ENCODE measurements around the gene MCEMP1. TPM values are rescaled to one million over a fixed set of nuclear protein-coding genes. Genes with fewer than 3 reads are reported as not detected.

The MCEMP1 gene, protein sequence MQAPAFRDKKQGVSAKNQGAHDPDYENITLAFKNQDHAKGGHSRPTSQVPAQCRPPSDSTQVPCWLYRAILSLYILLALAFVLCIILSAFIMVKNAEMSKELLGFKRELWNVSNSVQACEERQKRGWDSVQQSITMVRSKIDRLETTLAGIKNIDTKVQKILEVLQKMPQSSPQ
- total RNA-seq = not detected in 2 replicates

DNA sequence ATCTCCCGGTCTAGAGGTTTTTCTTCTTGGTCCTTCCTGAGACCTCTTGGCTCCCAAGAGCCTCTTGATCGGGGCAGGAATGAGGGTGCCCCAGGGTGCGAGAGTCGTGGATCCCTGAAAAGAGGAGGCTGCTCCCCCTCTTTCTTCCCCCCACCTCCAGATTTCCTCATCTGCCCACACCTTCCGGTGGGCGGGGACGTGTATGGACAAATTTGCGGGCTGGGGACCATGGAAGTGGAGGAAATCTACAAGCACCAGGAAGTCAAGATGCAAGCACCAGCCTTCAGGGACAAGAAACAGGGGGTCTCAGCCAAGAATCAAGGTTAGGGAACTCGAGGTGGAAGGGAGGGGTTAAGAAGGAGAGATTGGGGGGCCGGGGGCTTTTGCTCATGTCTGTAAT lies at the start of gene MCEMP1:
Gene MCEMP1 (plus strand): TSS at position 237 of the 400 bp plus-strand sequence. CDS start 31 bp downstream, at position 268.

DNA sequence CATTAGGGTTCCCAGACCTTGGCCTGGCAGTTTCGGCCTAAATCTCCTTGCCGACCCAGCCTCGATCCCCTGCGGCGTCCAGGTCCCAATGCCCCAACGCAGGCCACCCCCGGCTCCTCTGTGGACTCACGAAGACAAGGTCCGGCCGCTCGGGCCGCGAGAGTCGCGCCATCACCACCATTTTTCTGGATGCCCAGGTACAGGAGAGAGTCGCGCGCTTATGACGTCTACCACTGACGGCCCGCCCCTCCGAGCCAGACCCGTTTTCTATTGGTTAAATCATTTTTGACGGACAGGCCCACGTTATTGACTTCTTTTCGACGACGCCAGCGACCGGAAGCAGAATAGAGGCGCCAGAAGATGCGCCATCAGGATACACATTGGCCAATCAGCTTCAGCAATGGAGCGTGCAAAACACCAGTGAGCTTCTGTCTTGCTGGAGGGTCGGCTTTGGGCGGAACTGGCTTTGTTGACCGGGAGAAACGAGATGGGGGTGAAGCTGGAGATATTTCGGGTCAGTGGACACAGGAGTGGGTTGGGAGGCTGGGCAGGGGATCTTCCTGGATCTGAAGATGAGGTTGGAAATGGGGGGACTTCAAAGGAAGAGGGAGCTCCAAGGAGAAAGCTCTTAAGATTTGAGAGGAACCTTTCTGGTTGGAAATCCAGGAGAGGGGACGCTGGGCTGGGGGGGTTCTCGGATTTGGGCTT lies 47.4 kb upstream of the MCEMP1 start, which contains the start of the genes PET100 and XAB2:
Gene PET100 (plus strand): TSS at position 447 of the 708 bp plus-strand sequence. CDS start 41 bp downstream, at position 488.
Gene XAB2 (minus strand): TSS at position 199 of the 708 bp plus-strand sequence. CDS start 18 bp downstream, at position 181.

DNA sequence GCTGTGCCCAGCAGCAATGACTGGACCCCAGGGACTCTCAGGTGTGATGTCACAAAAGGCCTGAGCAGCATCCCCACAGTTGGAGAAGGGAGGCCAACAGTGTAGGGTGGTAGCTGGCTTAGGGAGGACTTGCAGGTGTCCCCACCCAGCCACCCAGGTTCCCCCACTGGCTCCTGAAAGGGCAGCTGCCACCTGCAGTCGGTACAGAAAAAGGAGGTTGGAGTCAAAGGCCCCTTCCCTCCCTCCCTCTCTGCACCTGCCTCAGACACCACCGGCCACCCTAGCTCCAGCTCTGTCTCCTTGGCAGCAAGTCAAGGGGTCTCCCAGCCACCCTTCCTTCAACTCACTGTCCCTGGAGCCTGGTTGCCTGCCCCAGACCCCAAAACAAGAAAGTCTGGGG lies 43.2 kb upstream of the MCEMP1 start, which contains the start of gene PCP2:
Gene PCP2 (minus strand): TSS at position 22 of the 400 bp plus-strand sequence. CDS start 262 bp downstream, outside the sequence.

DNA sequence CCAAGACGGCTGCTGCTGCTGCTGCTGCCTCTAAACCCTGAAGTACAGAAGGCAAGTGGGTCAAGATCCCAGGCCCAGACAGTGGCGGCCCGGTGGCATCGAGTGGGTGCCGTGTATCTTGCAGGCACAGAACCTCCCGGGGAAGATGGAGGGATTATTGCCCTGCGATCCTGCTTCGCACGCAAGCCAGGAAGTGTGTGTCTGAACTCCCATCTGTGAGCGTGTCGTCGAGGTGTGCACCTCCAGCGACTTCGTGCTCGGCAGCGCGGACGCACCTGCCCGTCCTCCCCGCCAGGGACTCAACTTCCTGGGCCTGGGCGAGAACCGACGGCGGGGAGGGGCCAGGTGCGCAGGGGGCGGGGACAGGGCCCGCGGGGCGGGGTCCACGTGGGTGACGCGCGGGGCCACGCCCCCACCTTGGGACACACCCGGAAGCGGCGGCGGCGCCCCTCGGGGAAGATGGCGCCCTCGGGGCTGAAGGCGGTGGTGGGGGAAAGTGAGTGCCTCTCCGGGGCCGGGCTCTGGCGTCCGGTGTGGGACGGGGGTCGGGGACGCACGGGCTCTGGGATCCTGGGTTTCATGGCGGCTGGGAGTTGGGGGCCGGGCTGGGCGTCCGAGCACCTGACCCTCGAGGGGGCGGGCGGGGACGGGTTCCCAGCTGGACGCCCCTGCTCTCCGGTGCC lies 40.1 kb upstream of the MCEMP1 start, which contains the start of gene STXBP2:
Gene STXBP2 (plus strand): TSS at position 420 of the 683 bp plus-strand sequence. CDS start 40 bp downstream, at position 460.

DNA sequence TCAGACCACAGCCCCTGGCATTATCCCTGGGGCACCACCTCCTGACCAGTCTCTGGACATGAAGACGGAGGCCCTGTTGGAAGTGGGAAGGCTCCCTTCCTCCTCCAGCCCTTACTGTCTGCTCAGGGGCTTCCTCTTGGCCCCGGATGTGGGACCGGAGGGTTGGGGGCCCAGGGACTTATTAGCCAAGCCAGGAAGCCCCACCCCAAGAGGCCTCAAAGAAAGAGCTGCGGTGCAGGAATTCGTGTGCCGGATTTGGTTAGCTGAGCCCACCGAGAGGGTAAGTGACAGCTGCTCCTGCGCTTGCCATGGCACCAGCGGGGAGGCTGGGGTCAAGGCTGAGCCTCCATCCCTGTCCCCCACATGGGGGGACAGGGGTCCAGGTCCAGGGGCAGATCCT lies 8.0 kb upstream of the MCEMP1 start, which contains the start of gene RETN:
Gene RETN (plus strand): TSS at position 208 of the 400 bp plus-strand sequence. CDS start 278 bp downstream, outside the sequence.

DNA sequence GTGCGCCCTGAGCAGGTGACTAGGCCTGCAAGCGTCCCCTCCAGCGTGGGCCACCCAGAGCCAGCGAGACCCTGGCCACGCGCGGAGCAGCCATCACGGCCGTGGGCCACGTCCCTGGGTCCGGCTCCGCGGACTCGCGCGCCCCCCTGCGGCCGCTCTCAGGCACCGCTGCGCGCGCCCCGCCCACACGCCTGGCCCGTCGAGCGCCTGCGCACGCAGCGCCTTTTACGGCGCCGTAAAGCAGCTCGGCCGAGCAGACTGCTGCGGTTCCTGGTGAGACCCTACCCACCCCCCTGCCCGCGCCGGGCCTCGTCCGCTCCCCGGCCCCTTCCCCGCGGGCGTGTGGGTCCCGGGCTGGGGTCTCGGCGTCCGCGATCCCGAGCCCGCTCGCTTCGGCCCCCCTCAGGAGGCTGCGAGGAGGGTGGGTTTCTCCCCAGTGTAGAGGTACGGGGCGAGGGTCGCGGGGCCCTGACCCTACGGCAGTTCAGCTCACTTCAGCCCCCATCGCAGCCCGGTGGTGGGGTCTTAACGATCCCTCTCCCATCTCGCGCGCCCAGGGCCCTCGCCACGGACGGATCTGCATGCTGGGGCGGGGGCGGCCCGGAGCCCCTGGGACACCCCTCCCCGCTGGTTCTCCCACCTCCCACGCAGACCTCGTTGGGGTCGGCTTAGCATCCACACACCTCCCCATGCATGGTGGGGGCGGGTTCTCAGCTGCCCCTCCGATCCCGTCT lies 3.9 kb downstream of the MCEMP1 start, which contains the start of gene TRAPPC5:
Gene TRAPPC5 (plus strand): TSS at position 228 of the 734 bp plus-strand sequence. CDS start 1,421 bp downstream, outside the sequence.

DNA sequence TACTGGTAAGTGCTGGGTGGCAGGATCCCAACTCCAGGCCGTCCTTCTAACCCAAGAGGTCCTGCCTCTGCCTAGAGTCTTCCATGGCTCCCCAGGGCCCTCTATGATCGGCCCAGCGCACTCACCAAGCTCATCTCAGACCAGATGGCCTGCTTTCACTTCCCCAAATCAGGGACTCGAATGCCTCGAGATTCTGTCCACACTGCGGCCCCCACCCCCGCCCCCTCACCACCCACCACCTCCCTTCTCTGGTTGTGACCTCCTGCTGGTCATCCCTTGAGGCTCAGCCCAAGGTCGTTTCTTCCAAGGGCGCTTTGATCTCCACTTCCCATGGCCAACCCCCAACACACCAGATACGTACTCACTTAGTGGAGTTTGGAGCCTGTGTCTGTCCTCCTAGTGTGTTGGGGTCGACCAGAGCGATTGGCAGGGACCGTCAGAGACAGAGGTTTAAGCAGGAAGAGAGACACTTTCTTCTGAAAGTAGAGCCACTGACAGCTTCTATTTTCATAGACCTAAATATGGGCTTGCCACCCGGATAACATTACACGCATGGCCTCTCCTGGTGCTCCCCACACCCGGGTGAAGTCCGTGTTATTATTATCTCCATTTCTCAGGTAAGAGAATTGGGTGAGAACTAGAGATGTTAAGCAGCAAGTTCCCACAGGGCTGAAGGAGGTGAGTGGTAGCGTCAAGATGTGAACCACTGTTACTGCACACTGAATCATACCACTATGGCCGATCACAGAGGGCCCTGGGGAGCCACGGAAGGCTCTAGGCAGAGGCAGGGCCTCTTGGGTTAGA lies 25.0 kb downstream of the MCEMP1 start, which contains the start of gene FCER2:
Gene FCER2 (minus strand): TSS at position 478 of the 804 bp plus-strand sequence. CDS start 2,371 bp downstream, outside the sequence.

Other genes starting within 250 kb of the MCEMP1 start
- 2.5 and 5.5 TPM in 2 replicates for gene PEX11G, start 188.1 kb upstream of the MCEMP1 start, total RNA-seq
- gene ZNF358, start 161.0 kb upstream of the MCEMP1 start, total RNA-seq = 14.1 and 18.0 TPM in 2 replicates
- gene MCOLN1, start 154.5 kb upstream of the MCEMP1 start, total RNA-seq = 7.8 and 8.8 TPM in 2 replicates
- 72.8 and 82.1 TPM in 2 replicates for gene PNPLA6, start 141.4 kb upstream of the MCEMP1 start, total RNA-seq
- not detected in 2 replicates for gene CAMSAP3, start 81.2 kb upstream of the MCEMP1 start, total RNA-seq
- 43.7 and 48.3 TPM in 2 replicates for gene XAB2, start 47.5 kb upstream of the MCEMP1 start, total RNA-seq
- 9.4 and 9.6 TPM in 2 replicates for gene PET100, start 47.3 kb upstream of the MCEMP1 start, total RNA-seq
- gene PCP2, start 43.4 kb upstream of the MCEMP1 start, total RNA-seq = not detected in 2 replicates
- gene STXBP2, start 40.0 kb upstream of the MCEMP1 start, total RNA-seq = 1.1 and 5.3 TPM in 2 replicates
- gene RETN, start 8.0 kb upstream of the MCEMP1 start, total RNA-seq = not detected in 2 replicates
- 16.6 and 24.3 TPM in 2 replicates for gene TRAPPC5, start 3.7 kb downstream of the MCEMP1 start, total RNA-seq
- not detected in 2 replicates for gene FCER2, start 25.0 kb downstream of the MCEMP1 start, total RNA-seq
- gene CLEC4G, start 55.0 kb downstream of the MCEMP1 start, total RNA-seq = not detected in 2 replicates
- not detected in 2 replicates for gene CD209, start 70.4 kb downstream of the MCEMP1 start, total RNA-seq
- gene CLEC4M, start 86.2 kb downstream of the MCEMP1 start, total RNA-seq = not detected in 2 replicates
- gene EVI5L, start 153.1 kb downstream of the MCEMP1 start, total RNA-seq = 19.5 and 19.7 TPM in 2 replicates
- gene PRR36, start 197.3 kb downstream of the MCEMP1 start, total RNA-seq = not detected in 2 replicates
- 5.1 and 6.2 TPM in 2 replicates for gene LRRC8E, start 211.4 kb downstream of the MCEMP1 start, total RNA-seq
- 8.5 and 14.1 TPM in 2 replicates for gene MAP2K7, start 226.8 kb downstream of the MCEMP1 start, total RNA-seq
- gene TGFBR3L, start 237.7 kb downstream of the MCEMP1 start, total RNA-seq = 0.37 and 0.78 TPM in 2 replicates
- 27.4 and 31.6 TPM in 2 replicates for gene SNAPC2, start 243.2 kb downstream of the MCEMP1 start, total RNA-seq
- gene CTXN1, start 249.0 kb downstream of the MCEMP1 start, total RNA-seq = 0.73 and 0.78 TPM in 2 replicates